ENCODE data around the gene HDAC10.

HDAC10 gene

DNA sequence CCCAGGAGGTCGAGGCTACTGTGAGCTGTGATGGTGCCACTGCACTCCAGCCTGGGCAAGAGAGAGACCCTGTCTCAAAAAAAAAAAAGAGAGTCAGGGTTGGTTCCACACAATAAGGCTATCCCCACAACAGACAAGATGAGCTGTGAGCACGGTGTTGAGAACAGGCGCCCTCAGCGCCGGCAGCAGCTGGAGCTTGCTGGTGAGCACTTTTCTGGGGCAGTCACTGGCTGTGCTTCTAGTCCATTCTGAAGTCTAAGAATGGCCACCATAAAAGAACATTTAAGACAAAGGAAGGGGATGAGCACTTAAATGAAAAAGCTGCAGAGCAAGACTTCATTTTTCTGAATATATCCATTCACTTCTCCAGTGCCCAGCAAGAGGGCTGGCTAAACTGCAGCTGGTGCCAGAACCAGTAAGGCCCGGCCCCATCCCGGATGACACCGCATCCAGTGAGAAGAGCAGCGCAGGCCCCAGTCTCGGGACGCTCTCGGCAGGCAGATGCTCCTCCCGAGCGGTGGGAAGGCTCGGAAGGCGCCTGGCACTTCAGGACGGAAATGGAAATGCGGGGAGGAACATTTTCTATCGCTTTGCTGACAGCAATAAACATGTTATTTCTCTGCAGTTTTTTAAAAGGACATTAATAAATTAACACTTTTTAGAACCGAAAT, 18.4 kb downstream of the HDAC10 start:
- DNase-seq: no peak

DNA sequence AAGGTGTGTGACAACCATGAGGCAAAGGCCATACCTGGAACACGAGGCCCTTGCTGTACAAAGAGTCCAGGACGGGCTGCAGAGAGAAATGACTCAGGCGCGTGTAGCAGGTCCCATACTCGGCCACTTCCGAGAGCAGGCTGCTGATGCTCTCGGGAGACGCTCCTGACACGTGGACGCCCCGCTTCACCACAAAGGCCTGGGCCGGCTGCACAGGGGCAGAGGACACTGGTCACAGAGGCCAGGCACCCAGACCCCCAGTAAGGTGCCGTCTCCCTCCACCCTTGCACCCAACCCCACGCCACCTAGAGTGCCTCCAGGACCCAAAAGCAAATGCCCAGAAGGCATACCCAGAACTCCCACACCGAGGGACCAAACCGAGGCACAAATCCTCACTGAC, 21.7 kb downstream of the HDAC10 start:
- DNase-seq: no peak

DNA sequence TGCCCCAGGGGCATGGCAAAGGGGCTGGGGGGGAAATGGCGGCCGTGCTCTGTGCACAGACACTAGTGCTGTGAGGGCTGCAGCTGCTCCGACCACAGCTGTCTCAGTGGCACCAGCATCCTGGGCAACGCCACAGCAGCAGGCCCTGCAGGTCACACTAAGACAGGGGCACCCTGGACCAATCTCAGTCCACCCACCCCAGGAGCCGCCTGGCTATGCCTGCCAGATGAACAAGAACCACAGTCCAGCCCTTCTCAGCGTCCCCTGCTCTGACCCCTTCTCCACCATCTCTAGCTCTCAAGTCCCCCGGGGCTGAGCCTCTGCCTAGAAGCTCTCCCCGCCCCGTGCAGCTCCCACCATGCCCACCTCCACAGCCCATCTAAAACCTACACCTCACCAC, 22.7 kb downstream of the HDAC10 start:
- DNase-seq: no peak

DNA sequence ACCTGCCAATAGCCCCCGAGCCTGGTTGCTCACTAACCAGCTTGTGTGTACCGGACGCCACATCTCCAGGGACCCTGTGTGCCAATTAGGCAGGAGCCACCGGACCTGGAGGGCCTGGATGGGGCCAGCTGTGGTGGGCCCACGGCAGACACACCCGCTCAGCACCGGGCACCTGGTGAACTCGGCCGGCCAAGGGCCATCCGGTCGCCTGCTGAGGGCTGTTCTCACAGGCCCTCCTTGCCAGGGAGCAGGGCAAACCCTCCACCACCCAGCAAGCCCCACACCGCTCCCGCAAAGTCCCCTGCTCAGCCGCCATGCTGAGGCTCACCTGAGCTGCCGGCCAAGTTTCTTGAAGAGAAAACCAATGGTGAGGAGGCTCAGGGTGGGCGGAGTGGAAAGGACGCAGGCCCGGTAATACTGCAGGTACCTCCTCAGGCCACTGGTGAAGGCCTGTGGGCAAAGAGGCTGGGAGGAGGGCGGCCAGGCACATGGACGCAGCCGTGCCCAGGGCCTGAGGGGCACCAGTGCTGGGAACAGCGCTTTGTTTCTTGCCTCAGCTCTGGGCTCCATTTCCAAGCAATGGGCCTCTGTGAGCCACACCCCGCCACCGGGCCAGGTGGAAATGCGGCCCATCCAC, 23.4 kb downstream of the HDAC10 start:
- no peak for DNase-seq

- DNase-seq: no peak
Observed at GRCh38 chr22:50226875-50227165, 24.2 kb downstream of the HDAC10 start.

DNA sequence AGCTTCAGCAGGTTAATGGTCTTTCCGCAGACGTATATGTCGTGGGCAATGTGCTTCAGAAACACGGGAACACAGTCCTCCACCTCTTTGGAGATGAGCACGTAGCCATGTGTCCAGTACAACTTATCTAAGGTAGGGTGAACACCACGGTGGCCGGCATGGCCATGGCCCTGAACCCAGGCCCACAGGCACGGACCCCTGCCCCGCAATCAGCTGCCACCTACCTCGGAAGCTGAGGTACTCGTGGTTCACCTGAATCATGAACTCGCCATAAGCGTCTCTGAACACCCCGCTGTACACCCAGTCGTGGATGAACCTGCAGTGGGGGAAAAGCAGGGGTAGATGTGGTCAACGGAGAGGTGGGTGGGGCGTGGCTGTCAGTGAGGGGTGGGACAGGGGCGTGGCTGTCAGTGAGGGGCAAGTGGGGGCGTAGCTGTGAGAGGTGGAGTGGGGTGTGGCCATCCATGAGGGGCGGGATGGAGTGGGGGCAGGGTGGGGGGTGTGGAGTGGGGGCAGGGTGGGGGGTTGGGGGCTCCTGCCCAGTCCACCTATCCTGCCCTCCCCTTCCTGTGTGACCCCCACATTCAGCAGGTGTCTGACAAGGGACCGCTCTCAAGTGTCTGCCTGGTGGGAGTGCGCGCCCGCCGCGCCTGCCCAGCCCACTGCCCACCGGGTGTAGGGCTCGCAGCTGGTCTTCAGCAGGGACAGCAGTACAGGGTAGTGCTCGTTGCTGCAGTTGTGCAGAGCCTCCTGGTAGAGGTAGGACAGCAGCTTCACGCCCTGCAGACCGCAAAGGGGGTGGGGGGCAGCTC, 24.8 kb downstream of the HDAC10 start:
- no peak for DNase-seq

DNA sequence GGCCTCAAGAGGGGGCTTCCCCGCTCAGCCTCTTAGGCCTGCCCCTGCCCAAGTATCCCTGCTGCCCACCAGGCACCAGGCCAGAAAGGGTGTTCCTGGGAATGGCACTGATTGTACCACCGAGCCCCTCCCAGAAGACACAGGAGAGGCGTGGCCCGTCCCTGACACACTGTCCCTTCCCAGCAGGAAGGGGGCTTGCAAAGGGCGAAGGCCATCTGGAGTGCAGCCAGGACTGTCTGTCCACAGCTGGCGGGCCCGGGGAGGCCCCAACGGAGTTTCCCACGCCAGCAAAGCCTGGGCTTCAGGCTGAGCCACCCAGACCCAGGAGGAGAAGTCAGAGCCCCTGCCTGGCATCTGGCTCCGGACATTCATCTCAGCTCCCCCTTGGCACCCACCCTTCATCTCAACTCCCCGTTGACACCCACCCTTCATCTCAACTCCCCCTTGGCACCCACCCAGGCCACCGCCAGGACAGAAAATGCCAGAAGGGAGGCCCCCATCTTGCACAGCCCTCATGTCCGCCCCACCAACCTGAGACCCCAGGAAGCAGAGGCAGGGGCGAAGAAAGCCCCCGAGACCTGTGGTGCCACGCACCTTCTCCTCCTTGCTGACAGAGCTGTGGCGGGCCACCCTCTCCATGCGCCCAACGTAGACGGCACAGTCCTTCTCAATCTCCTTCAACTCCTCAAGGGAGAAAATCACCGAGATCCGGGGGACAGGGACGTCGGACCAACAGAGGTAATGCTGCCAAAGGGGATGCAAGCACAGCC, 25.7 kb downstream of the HDAC10 start:
- DNase-seq: no peak

- no peak for DNase-seq
Observed at GRCh38 chr22:50224071-50224470, 27.0 kb downstream of the HDAC10 start.

DNA sequence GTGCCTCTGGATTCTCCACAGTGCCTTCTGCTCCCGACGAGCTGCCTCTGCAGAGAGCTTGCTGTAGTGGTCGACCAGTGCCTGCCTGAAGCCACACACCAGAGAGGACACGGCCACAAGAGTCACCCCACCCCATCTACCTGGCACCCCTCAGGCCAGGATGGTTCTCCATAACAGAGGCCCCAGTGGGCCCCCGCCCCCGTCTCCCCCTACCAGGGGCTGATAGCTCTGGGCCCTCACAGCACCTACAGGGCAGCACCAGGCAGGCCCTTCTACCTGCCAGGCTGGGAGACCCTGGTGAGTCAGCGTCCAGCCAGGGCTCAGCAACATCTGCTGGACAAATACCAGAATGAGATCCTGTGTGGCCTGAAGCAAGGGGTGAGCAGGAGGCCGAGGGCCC, 28.6 kb downstream of the HDAC10 start:
- DNase-seq: no peak

- DNase-seq: no peak
Observed at GRCh38 chr22:50221410-50222300, 29.4 kb downstream of the HDAC10 start.

DNA sequence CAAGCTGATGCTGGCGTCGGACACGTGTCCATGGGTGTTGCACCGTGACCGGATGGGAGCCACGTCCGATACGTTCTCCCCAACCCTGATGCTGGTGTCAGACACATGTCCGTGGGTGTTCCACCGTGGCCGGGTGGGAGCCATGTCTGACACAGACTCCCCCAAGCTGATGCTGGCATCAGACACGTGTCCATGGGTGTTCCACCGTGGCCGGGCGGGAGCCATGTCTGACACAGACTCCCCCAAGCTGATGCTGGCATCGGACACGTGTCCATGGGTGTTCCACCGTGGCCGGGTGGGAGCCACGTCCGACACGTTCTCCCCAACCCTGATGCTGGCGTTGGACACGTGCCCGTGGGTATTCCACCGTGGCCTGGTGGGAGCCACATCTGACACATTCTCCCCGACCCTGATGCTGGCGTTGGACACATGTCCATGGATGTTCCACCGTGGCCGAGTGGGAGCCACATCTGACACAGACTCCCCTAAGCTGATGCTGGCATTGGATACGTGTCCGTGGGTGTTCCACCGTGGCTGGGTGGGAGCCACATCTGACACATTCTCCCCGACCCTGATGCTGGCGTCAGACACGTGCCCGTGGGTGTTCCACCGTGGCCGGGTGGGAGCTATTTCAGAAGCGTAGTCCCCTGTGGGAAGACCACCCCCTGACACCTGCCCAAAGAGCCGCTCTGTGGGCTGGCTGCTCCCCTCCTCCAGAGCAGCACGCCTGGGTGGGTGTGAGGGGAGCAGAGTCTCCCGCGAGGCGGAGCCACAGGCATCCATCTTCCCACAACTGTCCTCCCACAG, 30.3 kb downstream of the HDAC10 start:
- DNase-seq: no peak

GRCh38 chr22:50219800-50220602, 31.1 kb downstream of the HDAC10 start:
- DNase-seq: no peak

DNA sequence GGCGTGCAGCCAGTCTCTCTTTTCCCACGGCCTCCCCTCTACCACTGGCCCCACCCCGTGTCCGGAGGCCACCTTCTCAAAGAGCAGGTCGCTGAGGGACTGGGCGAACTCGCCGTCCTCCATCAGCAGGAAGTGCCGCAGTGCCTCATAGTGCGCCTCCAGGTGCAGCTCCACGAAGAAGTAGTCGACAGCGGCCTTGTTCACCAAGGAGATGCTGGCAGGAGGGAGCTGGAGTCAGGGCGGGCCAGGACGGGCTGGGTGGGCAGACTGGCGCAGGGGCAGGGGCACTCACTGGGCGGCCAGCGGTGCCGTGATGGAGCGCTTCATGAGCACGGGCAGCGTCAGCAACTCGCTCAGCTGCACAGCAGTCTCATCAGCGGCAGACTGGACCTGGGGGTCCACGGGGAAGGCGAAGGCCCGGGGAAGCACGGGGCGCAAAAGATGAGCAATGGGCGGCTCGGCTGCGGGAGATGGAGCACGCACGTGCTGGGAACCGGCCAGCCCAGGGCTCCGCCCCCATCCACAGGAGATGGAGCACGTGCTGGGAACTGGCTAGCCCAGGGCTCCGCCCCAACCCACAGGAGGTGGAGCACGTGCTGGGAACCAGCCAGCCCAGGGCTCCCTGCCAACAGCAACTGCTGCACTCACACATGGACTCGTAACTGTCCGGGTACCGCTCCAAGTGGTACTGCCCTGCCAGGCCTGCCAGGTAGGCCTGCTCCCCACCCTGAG, 31.9 kb downstream of the HDAC10 start:
- no peak for DNase-seq

GRCh38 chr22:50218153-50218995, 32.7 kb downstream of the HDAC10 start:
- no peak for DNase-seq

GRCh38 chr22:50217543-50218152, 33.4 kb downstream of the HDAC10 start:
- DNase-seq: no peak

DNA sequence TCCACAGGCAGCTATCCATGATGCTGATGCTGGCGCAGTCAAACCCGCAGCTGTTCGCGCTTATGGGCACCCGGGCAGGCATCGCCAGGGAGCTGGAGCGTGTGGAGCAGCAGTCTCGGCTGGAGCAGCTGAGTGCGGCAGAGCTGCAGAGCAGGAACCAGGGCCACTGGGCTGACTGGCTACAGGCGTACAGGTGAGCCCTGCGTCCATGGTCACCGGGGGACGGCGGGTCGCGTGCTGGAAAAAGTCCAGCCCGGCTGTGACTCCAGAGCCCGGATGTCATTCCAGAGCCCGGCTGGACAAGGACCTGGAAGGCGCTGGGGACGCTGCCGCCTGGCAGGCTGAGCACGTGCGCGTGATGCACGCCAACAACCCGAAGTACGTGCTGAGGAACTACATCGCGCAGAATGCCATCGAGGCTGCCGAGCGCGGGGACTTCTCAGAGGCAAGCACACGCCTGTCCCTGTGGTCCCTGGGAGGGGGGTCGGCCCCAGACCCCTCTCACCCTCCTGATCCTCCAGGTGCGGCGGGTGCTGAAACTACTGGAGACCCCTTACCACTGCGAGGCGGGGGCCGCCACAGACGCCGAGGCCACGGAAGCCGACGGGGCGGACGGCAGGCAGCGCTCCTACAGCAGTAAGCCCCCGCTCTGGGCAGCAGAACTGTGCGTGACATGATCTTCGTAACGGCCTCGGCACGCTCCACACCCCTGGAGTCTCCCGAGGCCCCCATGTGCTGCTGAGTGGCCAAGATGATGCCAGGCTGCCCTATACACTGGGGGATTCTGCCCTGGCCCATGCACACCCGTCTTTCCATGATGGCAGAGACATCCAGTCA, 34.2 kb downstream of the HDAC10 start:
- DNase-seq: no peak

- no peak for DNase-seq
Observed at GRCh38 chr22:50216055-50216683, 34.9 kb downstream of the HDAC10 start.

Measured in activated T-cell treated with anti-CD3 and anti-CD28 coated beads for 4 hours (primary cell).